DMS79 treated with DMSO at 0.1 percent for 48 hours (cell line): ENCODE results near the gene TESK2.
"Not testable (repeated sequence)": the region's sequence is repeated elsewhere in the genome, so short reads cannot be mapped to it uniquely, and the experiment has no call there.

ENCODE experiments used
- DNase-seq: peaks from one replicate; lab custom pipeline; 2025; lab: John Stamatoyannopoulos, UW

Gene TESK2

DNA sequence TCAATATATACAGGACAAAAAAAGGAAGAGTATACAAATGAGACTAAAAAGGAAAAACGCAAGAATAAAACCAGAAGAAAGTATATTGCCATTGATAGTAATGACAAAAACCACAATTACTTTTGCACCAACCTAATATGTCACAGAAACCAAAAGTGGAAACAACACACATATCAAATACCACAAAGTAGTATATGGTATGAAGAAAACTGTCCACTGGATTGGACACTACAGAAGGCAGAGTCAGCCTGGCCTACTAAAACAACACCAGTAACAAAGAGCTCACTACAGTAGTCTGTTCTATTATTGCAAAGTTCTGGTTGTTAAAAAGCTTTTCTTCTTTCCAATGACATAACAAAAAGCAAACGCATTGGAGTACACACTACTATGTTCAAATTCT is 17.7 kb downstream of the TESK2 start:
- no peak for DNase-seq

DNA sequence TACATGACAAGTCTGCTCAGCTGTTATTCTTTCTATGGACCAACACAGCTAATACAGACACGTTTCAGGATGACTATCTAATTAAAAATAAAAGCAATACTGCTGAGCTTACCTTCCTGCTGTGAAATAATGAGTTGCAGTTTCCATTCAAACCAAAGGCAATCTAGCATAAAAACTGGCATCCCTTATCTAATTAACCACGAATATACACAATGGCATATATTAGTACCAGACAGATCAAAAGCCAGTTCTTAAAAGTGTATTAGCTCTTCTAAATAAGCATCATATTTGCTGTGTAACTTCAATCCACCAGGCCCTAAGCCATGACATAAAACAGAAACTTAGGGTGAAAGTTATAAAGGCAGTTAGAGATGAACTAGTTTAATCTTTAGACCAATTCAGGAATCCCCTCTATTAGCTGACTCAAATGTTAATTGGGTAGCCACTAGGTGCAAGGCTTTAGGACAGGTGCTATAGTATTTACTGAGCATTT is 20.6 kb downstream of the TESK2 start:
- DNase-seq, result no peak

DNA sequence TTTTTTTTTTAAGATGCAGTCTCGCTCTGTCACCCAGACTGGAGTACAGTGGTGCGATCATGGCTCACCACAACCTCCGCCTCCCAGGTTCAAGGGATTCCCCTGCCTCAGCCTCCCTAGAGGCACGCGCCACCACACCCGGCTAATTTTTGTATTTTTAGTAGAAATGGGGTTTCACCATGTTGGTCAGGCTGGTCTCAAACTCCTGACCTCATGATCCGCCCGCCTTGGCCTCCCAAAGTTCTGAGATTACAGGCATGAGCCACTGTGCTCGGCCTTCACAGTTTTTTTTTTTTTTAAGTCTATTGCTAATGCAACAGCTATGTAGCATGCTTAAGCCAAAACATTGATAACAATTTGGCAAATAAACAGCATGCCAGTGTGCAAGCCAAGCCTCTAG is 23.6 kb downstream of the TESK2 start:
- DNase-seq, result not testable (repeated sequence)

DNA sequence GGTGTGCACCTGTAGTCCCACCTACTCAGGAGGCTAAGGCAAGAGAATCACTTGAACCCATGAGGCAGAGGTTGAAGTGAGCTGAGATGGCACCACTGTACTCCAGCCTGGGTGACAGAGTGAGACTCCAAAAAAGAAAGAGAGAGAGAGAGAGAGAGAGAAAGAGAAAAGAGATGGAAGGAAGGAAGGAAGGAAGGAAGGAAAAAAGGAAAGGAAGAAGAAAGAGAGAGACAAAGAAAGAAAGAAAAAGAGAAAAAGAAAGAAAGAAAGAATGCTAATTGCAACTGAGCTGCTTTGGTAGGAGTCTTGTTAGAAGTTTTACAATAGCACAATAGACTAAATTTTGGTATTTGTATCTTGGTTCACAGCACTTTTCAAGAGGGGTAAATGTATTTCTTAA is 25.7 kb downstream of the TESK2 start:
- no peak for DNase-seq

DNA sequence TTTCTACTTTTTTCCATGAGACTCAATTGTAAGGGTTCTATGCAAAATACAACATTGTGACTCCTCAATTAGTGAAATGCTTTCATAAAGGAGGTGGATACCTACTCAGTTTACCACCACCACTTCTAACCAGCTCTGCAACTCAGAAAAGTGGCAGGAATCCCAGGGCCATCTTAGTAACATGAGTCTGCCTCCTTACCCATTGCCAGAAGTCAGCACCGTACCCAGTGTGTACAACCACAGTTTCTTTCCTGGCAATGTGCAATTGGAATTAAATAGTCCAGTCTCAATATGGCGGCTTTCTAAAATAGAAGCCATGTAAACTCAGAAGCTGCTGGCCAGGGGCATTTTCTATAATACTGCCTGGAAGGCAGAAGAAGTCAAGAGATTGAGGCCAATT is 32.1 kb downstream of the TESK2 start:
- no peak for DNase-seq

DNA sequence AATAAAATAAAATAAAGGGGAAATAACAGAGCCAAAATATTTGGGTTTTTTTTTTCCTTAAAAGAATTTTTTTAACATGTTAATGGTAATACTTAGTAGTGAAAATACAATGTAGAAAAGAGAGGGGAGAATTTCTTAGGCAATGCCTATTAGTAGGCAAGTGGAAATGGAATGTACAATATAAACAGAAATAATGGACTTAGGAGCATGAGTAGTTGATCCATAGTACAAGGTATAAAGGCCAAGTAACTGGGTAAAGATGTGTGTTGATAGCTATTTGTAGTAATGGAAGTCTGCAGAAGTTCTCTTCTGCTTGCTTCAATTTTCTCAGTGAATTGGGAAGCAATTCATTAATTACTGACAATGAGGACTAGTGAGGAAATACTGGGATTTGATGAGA is 34.4 kb downstream of the TESK2 start:
- no peak for DNase-seq

DNA sequence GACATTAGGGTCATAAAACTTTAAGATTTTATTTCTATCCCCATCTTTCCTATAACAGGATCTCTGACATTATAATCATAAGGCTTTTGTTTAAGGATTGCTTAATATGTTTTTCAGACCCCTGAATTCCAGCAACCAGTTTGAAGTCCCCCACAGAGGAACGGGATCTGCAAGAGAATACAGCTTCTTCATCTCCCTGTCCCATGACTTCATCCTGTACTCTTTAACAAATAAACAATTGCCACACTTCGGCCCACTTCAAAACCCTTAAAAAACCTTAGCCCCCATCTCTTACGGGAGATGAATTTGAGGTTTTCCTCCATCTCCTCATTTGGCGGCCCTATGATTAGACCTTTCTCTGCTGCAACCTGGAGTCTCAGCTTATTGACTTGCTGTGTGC is 35.8 kb downstream of the TESK2 start:
- DNase-seq, result no peak

DNA sequence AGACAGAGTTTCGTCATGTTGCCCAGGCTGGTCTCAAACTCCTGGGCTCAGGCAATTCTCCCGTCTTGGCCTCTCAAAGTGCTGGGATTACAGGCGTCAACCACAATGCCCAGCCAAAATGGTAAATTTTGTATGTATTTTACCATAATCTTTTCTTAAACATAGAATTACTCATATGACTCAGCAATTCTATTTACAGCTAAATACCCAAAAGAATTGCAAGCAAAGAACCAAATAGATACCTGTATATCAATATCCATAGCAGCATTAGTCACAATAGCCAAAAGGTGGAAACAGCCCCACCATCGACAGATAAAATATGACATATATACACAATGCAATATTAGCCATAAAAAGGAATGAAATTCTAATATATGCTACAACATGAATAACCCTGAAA is 36.5 kb downstream of the TESK2 start:
- DNase-seq, result no peak

DNA sequence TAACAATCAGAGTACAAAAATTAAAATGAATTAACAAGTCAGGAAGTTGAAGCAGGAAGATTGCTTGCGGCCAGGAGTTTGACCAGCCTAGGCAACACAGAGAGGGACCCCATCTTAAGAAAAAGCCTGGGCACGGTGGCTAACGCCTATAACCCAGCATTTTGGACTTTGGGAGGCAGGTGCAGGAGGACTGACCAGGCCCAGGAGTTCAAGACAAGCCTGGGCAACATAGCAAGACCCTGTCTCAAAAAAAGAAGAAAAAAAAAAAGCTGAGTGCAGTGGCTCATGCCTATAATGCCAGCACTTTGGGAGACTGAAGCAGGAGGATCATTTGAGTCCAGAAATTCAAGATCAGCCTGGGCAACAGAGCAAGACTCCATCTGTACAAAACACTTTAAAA is 38.5 kb downstream of the TESK2 start:
- DNase-seq, result no peak

DNA sequence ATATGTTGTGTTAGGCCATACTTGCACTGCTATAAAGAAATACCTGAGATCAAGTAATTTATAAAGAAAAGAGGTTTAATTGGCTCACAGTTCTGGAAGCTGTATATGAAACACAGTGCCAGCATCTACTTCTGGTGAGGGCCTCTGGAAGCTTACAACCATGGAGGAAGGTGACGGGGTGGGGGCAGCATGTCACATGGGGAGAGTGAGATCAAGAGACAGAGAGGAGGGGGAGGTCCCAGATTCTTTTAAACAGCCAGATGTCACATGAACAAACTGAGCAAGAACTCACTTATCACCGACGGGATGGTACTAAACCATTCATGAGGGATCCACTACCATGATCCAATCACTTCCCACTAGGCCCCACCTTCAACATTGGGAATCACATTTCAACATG is 42.6 kb downstream of the TESK2 start:
- DNase-seq, result no peak

DNA sequence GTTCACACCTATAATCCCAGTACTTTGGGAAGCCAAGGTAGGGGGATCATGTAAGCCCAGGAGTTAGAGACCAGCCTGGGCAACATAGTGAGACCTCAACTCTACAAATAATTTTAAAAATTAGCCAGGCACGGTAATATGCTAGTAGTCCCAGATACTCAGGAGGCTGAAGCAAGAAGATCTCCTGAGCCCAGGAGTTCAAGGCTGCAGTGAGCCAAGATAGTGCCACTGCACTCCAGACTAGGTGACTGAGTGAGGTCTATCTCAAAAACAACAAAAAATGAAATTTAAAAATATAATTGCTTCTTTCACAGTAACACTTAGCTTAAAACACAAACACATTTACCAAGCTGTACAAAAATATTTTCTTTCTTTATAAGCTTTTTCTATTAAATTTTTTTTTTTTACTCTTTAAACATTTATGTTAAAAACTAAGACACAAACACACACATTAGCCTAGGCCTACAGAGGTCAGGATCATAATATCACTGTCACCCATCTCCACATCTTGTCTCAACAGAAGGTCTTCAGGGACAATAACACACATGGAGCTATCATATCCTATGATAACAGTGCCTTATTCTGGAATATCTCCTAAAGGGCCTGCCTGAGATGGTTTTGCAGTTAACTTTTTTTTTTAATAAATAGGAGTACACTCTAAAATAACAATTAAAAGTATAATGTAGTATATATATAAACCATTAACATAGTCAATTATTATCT is 43.9 kb downstream of the TESK2 start:
- DNase-seq, result no peak

DNA sequence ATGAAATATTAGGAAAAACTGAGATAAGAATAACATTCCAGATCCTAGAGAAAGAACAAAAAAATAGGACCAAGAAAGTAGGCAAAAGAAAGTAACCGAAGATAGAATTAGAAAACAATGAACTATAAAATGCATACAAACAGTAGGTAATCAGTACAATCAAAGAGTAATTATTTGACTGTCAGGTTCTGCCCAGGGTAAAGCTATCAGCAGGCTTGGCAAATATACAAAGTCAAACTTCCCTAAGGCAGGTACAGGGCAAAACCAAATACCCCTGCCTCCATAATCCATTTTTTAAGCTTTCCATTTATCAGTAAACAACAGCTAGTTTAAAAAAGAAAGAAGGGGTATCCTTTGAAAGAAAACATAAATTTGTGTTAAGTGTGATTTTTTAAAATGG is 44.4 kb downstream of the TESK2 start:
- DNase-seq, result no peak

DNA sequence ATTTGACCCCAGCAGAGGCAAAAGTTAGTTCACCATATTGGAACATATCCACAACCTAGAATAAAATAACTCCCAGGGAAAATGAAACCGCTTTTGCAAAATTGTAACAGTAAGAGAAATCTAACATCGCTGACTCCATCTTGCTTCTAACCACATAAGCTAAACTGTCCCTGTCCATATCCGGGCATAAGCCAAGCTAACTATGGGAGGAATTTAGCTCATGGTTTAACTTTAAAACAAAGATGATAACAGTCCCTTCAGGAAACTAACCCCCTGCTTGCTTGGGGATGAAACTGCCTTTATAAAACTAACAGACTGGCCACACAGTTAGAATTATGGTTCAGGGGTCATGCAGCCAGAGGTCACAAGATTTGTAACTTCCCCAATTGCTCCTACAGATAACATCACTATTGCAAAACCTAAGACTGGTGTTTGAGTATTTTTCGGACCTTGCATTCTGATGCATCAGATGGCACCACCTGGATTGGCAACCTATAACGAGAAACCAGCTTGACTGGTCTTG is 46.3 kb downstream of the TESK2 start:
- DNase-seq, result no peak

DNA sequence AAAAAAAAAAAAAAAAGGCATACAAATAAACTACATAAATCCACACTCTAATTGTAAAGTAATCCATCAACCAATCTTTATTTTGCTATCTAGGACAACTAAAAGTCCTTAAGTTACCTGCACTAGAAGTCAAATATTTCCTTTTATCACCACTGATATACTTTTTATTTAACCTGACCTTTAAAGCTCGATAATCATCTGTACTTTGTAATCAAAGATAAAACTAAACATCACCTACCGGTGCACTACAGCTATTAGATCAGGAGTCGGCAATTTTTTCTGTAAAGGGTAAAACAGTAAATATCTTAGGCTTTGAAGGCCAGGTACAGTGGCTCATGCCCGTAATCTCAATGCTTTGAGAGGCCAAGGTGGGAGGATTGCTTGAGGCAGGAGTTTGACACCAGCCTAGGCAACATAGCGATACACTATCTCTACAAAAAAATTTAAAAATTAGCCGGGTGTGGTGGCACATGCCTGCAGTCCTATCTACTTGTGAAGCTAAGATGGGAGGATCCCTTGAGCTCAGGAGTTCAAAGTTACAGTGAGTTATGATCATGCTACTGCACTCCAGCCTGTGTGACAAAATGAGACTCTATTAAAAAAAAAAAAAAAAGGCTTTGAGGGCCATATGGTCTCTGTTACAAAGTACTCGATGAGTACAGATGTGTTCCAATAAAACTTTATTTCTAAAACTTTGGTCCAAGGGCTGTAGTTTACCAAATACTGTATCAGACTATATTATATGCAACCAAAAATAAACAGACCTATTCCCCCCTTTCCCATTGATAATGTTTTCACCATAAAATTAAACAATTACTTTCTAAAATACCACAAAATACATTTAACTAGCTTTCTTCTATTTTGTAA is 47.1 kb downstream of the TESK2 start:
- no peak for DNase-seq

DNA sequence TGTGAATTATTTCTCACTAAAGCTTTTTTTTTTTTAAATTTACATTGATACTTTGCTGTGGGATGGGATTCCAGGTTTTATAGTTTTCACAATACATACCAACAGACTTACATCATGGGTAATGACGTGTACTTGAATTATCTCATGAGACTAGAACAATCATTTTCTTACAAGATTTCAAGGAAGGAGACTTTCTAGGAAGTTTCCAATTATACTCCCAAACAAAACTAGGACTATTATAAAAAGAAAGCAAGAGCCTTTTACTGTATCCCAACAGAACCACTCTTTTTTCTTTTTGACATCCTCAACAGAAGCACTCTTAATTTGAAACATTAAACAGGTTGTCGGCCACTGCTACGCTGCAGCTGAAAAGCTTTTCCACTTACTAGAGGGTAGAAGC is 48.7 kb downstream of the TESK2 start:
- no peak for DNase-seq

DNA sequence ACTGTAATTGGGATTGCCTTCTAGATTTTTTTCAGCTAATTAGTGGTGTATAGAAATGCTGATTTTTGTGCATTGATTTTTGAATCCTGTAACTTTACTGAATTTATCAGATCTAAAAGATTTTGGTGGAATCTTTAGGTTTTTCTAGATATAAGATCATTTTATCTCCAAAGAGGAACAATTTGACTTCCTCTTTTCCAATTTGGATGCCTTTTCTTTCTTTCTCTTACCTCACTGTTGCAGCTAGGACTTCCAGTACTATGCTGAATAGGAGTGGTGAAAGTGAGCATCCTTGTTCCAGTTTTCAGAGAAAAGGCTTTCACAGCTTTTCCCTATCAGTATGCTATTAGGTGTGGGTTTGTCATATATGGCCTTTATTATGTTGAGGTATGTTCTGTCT is 53.6 kb downstream of the TESK2 start:
- no peak for DNase-seq

DNA sequence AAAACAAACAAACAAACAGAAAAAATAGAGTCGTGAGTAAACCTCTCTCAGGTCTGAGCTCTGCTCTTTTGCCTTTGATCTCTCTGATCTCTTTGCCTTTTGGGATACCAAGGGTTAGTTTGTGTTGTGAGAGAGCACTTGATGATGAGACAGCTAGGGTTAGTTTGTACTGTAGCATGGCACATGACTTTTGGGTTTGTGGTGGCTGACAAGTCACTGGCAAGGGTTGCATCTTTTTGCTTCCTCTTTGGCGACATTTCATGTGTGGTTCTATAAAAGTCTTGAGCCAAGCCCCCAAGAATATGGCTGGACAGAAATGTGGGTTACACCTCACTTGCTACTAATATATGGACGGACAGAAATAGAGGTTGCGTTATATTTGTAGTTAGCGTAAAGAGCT is 60.5 kb downstream of the TESK2 start:
- DNase-seq, result no peak

DNA sequence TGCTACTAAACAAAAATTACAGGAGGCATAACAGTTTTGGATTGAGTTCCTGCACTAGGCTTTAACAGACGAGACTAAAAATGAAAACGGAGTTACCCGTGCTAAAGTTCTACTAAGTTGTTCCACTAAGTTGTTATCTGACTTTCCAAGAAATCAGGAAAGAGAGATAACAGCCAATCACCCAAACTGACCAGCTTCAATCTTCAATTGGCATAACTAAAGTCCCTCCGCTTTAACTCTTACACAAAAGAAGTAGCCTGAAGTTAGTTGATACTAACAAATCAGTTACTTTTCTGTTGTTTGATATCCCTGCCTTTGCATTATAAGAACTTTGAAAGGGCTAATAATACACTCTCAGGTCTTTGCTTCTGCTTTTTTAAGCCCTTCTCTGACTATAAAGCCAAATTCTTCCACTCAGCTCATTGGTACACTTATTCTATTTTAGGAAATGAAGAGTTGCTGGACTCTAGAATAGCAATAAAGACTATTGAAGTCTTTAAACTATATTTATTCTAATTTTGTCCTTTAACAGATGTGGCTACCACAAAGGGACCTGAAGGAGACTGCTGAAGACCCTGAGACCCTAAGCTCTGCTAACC is 61.3 kb downstream of the TESK2 start:
- no peak for DNase-seq

DNA sequence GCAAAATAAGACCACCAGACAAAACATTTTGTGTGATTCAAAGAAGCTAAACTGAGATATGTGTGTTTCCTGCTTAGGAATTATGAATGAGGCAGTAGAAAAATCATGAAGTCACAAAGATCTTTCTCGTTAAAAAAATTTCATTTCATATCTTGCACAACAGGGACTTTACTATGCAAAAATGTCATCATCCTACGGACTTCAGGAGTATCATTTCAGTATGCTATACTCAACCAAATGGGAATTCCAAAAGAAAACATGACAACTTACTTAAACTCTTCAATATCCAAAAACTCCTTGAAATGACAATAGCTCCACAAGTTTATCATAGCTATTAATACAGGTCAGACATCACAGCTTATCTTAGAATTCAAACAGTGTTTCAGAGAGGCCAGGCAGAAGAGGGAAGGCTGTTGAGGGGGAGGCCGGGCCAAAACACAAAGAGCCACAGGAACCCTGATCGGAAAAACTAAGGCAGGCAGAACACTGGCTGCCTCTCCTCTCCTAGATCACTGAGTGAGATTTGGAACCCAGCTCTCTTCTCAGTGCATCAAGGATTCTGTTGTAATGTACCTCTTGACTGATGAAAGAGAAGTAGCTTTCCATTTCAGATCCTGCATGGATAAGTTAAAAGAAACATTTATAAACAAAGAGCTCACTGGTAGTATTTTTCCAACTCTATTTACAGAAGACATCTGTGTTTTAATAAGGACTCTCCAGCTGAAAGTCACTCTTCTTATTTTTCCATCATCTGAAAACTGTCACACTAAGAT is 66.9 kb downstream of the TESK2 start:
- DNase-seq, result no peak

DNA sequence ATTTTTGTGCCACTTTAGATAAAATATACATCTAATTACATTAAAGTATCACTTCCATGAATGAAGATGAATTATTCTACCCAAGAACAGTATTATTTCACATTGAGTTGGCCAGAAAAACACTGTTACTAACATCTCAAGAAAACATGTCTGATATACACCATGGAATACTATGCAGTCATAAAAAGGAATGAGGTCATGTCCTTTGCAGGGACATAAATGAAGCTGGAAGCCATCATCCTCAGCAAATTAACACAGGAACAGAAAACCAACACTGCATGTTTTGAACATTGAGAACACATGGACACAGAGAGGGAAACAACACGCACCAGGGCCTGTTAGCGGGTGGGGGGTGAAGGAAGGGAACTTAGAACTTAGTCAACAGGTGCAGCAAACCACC is 69.0 kb downstream of the TESK2 start:
- DNase-seq, result no peak

DNA sequence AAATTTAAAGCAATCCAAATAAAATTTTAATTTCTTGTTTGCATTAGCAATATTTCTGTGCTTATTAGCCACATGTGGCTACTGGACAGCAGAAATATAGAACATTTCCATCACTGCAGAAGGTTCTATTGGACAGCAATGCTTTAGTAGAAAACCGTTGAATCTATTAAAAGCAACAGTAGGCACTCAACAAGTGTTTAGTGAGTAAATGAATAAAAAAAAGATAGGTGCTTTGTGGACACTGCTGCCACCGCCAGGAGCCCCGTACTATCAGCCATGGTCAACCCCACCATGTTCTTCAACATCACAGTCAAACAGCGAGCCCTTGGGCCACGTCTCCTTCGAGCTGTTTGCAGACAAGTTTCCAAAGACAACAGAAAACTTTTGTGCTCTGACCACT is 76.2 kb downstream of the TESK2 start:
- DNase-seq, result no peak

DNA sequence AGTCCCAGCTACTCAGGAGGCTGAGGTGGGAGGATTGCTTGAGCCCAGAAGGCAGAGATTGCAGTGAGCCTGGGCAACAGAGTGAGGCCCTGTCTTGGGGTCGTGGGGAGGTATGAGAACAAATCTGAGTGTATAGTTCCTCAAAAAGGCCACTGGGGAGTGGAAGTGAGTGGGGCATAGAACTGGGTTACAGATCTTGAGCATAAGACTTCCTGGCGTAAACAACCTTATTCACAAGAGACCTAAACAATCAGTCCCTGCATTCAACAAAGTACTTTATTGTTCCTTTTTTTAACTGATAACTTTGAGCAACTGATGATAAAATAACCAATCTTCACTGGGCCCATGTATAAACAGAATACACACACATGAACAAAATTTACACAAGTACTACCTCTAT is 78.1 kb downstream of the TESK2 start:
- no peak for DNase-seq
